ENCODE data around the gene ARRB1. TPM values are rescaled to one million over a fixed set of nuclear protein-coding genes. Genes with fewer than 3 reads are reported as not detected.

The ARRB1 gene
- total RNA-seq, 4 donors from 2014 or later, result 26.3 to 104 (median 29.3) TPM

DNA sequence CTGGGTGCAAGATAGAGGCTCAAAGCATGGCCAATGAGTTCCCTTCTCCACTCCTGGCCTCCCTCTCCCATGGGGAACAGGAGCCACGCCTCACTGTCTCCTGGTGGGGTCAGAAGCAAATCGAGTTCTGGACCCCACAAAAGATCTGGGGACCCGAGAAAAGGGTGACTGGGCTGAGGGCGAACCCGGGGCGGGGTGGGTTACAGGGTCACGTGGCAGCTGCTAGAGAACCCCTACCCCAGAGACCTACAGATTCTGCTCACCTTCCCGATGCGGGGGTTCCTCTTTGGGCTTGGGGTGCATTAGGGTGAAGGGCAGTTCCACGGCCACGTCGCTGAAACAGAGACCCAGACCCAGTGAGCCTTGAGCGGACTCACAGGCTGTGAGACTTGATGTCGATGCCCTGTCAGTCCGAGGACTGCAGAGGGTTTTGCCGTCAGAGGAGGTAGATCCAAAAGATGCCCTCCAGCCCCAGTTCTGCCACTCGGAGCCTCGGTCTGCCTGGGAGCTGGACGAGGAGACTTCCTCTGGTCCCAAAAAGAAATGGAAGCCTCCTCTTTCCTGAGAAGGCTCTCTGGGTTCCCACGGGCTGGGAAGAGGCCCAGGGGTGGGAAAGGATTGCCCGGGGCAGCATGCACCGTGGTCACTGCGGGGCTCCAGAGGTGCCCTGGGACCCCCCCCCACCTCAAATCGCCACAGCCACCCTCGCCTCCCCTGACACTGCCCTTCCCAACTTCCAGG lies 82.7 kb downstream of the ARRB1 start:
- intact Hi-C loops (cut with DNase I; ENCODE audit: low total_unique reads), result no loop called here
- DNase-seq (ENCODE audit: low spot score in 2 of 2), result peak in 1 of 2 donors; percentile 70
- 88 to 95% methylated on average over 21 to 25 of the region's 25 CpGs for WGBS, 2 donors
- no peak overlapping the region for H3K4me3 ChIP-seq (ENCODE audit: low read depth, poor library complexity, severe bottlenecking)
- TF ChIP-seq, protein P1, sequence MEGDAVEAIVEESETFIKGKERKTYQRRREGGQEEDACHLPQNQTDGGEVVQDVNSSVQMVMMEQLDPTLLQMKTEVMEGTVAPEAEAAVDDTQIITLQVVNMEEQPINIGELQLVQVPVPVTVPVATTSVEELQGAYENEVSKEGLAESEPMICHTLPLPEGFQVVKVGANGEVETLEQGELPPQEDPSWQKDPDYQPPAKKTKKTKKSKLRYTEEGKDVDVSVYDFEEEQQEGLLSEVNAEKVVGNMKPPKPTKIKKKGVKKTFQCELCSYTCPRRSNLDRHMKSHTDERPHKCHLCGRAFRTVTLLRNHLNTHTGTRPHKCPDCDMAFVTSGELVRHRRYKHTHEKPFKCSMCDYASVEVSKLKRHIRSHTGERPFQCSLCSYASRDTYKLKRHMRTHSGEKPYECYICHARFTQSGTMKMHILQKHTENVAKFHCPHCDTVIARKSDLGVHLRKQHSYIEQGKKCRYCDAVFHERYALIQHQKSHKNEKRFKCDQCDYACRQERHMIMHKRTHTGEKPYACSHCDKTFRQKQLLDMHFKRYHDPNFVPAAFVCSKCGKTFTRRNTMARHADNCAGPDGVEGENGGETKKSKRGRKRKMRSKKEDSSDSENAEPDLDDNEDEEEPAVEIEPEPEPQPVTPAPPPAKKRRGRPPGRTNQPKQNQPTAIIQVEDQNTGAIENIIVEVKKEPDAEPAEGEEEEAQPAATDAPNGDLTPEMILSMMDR (IDR thresholded peaks at IDR 0.05), result no peak
- TF ChIP-seq POLR2A (IDR thresholded peaks at IDR 0.05), result no peak

DNA sequence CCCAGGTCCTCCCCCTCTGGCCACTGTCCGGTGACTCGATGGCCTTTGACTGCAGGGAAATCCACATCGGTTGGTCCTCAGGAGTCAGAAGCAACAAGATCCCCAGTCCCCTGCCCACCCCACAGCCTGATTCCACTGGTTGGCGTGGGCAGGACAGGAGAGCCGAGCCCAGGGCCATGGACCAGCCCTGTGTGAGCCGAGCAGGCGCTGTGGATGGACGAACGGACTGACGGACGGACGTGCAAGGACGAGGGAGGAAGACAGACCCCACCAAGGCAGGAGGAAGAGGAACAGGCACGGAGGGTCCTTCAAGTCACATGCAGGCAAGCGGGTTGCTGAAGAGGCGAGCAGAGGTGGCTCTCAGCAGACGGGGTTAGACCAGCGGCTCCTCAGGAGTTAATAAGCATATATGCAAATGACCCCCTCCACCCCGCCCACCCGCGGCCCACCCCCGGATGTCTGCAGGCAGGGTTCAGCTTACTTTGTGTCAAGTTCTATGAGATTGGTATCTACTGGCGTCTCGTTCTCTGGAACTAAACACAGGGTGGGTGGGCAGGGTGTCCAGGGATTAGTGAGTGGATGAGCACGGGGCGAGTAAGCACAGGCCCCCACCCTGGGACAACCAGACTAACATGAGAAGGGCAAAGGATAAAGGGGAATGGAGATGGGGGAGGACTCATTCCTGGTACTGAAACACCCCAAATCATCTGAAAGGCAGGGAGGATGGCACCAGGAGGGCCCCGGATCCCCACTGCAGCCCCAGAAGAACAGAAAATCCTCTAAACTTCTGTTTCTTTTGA lies 84.1 kb downstream of the ARRB1 start:
- 76 to 82% methylated on average over 27 of the region's 27 CpGs for WGBS, 2 donors
- peak in 1 of 2 donors; percentile 82 for DNase-seq (ENCODE audit: low spot score in 2 of 2)
- H3K4me3 ChIP-seq (ENCODE audit: low read depth, poor library complexity, severe bottlenecking), result no peak overlapping the region
- TF ChIP-seq POLR2A (IDR thresholded peaks at IDR 0.05), result no peak
- TF ChIP-seq, protein P1 (IDR thresholded peaks at IDR 0.05), result no peak
- intact Hi-C loops (cut with DNase I; ENCODE audit: low total_unique reads), result no loop called here

DNA sequence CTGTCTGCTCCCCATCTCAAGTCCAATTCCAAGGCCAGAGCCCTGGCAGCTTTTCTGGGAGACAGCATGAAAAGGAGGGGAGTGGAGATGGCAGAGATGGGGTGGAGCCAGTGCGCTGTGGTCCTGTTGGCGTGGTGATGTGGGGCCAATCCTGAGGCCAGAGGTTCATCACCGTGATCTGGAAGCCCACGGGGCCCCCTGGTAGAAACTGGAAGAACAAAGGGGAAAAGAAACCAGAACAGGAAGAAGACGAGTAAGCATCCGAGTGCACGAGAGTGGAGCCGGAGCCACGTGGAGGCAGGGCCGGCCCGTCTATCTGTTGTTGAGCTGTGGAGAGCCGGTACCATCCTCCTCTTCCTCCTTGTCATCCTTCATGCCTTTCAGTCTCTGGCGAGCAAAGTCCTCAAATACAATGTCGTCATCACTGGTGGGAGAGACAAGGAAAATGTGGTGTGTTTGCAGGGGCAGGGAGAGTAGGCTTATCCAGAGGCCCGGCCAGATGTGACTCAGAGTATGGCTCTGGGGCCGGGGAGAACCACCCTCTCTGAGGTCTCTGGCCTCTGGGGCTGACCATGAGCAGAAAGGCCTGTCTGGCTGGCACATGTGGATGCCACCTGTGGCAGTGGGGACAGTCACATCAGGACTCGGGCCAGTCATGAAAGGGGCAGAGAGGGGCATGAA lies 85.5 kb downstream of the ARRB1 start:
- H3K4me3 ChIP-seq (ENCODE audit: low read depth, poor library complexity, severe bottlenecking), result no peak overlapping the region
- 75 to 83% methylated on average over 17 of the region's 17 CpGs for WGBS, 2 donors
- no peak for TF ChIP-seq POLR2A (IDR thresholded peaks at IDR 0.05)
- peak in 1 of 2 donors; percentile 78 for DNase-seq (ENCODE audit: low spot score in 2 of 2)
- intact Hi-C loops (cut with DNase I; ENCODE audit: low total_unique reads), result no loop called here

DNA sequence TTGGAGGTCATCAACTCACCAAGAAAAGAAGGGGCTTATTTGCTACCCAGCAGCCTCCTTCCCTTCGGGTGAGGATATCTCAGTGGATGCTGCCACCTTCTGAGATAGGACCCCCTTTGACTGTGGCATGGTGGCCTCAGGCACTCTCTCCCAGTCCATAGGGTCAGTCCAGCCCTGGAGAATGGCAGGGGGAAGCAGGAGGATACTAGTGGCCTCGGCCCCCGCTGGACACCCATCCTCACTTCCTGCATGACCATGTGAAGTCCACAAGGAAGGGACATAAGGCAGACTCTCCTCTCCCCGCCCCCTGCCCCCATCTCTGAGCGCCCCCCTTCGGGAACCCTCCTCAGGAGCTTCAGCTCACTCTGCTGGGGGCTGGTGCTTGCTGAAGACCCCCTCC lies 86.5 kb downstream of the ARRB1 start:
- TF ChIP-seq POLR2A (IDR thresholded peaks at IDR 0.05), result no peak
- TF ChIP-seq, protein P1 (IDR thresholded peaks at IDR 0.05), result no peak
- intact Hi-C loops (cut with DNase I; ENCODE audit: low total_unique reads), result no loop called here
- peak in 1 of 2 donors; percentile 79 for DNase-seq (ENCODE audit: low spot score in 2 of 2)
- H3K4me3 ChIP-seq (ENCODE audit: low read depth, poor library complexity, severe bottlenecking), result no peak overlapping the region
- WGBS, 2 donors, result 87 to 95% methylated on average over 6 of the region's 6 CpGs

DNA sequence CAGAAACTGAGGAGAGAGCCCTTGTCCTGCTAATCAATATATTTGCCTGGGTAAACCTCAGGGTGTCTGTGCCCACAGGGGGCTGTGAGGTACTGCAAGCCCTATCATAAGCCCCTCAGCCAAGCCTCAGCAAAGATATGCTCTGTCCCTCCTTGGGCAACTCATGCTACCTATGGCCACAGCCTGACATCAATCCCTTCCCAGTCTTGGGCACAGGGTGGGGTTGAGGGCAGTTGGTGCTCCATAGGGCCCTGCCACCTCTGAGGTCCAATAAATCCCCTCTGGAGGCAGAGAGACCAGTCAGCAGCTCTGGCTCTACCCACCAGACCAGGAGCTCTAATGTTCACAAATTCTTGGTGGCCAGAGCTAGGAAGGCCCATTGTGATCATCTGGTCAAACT lies 87.1 kb downstream of the ARRB1 start:
- TF ChIP-seq, protein P1 (IDR thresholded peaks at IDR 0.05), result no peak
- TF ChIP-seq POLR2A (IDR thresholded peaks at IDR 0.05), result no peak
- intact Hi-C loops (cut with DNase I; ENCODE audit: low total_unique reads), result no loop called here
- DNase-seq (ENCODE audit: low spot score in 2 of 2), result peak in 1 of 2 donors; percentile 56
- no peak overlapping the region for H3K4me3 ChIP-seq (ENCODE audit: low read depth, poor library complexity, severe bottlenecking)

DNA sequence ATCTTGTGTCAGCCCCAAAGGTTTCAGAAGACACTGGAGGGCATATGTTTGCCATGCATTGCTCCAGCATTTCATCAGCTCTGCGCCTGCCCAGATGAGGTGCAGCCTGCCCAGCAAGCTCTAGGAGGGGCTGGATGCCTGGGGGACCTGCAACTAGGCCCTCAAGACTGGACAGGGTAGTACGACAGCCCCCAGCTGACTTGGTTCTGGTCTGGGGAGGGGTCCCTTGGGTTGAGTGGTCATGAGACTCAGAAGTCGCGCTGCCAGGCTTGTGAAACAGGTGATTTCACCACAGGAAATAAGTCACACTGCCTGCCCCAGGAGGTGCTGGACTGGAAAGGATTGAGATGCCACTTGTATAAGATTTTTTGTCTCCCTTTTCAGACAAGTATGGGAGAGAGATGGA lies 87.5 kb downstream of the ARRB1 start:
- peak in 1 of 2 donors; percentile 88 for DNase-seq (ENCODE audit: low spot score in 2 of 2)
- no peak for TF ChIP-seq POLR2A (IDR thresholded peaks at IDR 0.05)
- TF ChIP-seq, protein P1 (IDR thresholded peaks at IDR 0.05), result no peak
- no peak overlapping the region for H3K4me3 ChIP-seq (ENCODE audit: low read depth, poor library complexity, severe bottlenecking)
- intact Hi-C loops (cut with DNase I; ENCODE audit: low total_unique reads), result no loop called here
- 82 to 85% methylated on average over 4 of the region's 4 CpGs for WGBS, 2 donors
